Loucy (cell line): ENCODE data around the gene HS6ST3.

Experiments
- EZH2phosphoT487 ChIP-seq: fragments of 200-600 bp; IDR thresholded peaks from 2 replicates; pipeline ENCODE4 v1.6.1; 2018; ENCODE audit warnings: antibody characterized with exemption, mild to moderate bottlenecking, moderate library complexity, borderline replicate concordance
- TF ChIP-seq, protein P1 (sequence below): fragments of 200-600 bp; sonication (generic); conservative IDR thresholded peaks from 2 replicates; pipeline ENCODE4 v1.5.1; 2014; ENCODE audit warnings: mild to moderate bottlenecking, antibody characterized with exemption, low read length

DNA sequence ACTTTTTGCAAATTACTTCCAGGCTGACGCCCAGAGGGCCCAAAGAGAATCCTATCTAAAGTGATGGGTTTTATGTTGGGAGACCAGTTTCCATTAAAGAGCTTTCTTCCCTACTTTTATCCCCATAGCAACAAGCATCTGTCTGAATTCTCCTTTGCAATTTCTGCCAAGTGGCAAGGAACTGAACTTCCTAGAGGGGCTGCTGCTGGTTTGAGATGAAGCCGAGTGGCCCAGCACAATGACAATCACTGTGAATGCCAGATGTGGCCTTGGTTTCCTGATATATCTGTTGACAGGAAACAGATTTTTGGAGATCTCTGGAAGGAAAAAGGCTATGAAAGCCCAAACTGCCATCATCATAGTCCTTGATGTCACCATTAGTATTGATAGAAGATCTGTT, 705.8 kb downstream of the HS6ST3 start:
- TF ChIP-seq, protein P1, sequence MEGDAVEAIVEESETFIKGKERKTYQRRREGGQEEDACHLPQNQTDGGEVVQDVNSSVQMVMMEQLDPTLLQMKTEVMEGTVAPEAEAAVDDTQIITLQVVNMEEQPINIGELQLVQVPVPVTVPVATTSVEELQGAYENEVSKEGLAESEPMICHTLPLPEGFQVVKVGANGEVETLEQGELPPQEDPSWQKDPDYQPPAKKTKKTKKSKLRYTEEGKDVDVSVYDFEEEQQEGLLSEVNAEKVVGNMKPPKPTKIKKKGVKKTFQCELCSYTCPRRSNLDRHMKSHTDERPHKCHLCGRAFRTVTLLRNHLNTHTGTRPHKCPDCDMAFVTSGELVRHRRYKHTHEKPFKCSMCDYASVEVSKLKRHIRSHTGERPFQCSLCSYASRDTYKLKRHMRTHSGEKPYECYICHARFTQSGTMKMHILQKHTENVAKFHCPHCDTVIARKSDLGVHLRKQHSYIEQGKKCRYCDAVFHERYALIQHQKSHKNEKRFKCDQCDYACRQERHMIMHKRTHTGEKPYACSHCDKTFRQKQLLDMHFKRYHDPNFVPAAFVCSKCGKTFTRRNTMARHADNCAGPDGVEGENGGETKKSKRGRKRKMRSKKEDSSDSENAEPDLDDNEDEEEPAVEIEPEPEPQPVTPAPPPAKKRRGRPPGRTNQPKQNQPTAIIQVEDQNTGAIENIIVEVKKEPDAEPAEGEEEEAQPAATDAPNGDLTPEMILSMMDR = no peak
- TF ChIP-seq EZH2phosphoT487 = no peak
